DND-41 (cell line): Measurements from ENCODE around the gene SERINC2.

ENCODE experiments used
- CTCF ChIP-seq: IDR thresholded peaks from 2 replicates; pipeline ENCODE4 v1.5.1; 2012; ENCODE audit warnings: borderline replicate concordance, low read length, moderate library complexity, mild to moderate bottlenecking; ENCODE audit not compliant: poor library complexity, severe bottlenecking; ENCODE audit errors: extremely low read depth
- EZH2 ChIP-seq: IDR thresholded peaks from 3 replicates; pipeline ENCODE4 v1.6.1; 2012; ENCODE audit warnings: borderline replicate concordance, low read depth, mild to moderate bottlenecking, moderate library complexity, low read length, inconsistent platforms; ENCODE audit not compliant: severe bottlenecking

- TF ChIP-seq CTCF (no peak), EZH2 (no peak)
Observed at GRCh38 chr1:31482482-31483011, 69.5 kb downstream of the SERINC2 start.
